ENCODE data around the gene ABL1.
A peak's percentile ranks its signal among the peaks of the same experiment; 100 is the strongest.
"Not testable (repeated sequence)": the region's sequence is repeated elsewhere in the genome, so short reads cannot be mapped to it uniquely, and the experiment has no call there.

ABL1 gene

GRCh38 chr9:130903194-130904069 lies 68.4 kb downstream of the ABL1 start:
- DNase-seq (ENCODE audit: low read depth) = no peak

- no peak for DNase-seq (ENCODE audit: low read depth)
These were observed 69.3 kb downstream of the ABL1 start for GRCh38 chr9:130904070-130905044.

- no peak for DNase-seq (ENCODE audit: low read depth)
These were observed 70.3 kb downstream of the ABL1 start for GRCh38 chr9:130905125-130905901.

- no peak for DNase-seq (ENCODE audit: low read depth)
These were observed 71.1 kb downstream of the ABL1 start for GRCh38 chr9:130905902-130906734.

- no peak for DNase-seq (ENCODE audit: low read depth)
These were observed 71.8 kb downstream of the ABL1 start for GRCh38 chr9:130906735-130907416.

- DNase-seq (ENCODE audit: low read depth) = no peak
These were observed 73.3 kb downstream of the ABL1 start for GRCh38 chr9:130908146-130908877.

- no peak for DNase-seq (ENCODE audit: low read depth)
These were observed 73.9 kb downstream of the ABL1 start for GRCh38 chr9:130908878-130909355.

GRCh38 chr9:130910041-130910440 lies 75.0 kb downstream of the ABL1 start:
- not testable (repeated sequence) for DNase-seq (ENCODE audit: low read depth)

- DNase-seq (ENCODE audit: low read depth) = not testable (repeated sequence)
These were observed 75.6 kb downstream of the ABL1 start for GRCh38 chr9:130910670-130911069.

GRCh38 chr9:130911254-130912049 lies 76.4 kb downstream of the ABL1 start:
- no peak for DNase-seq (ENCODE audit: low read depth)

- peak; percentile 72 for DNase-seq (ENCODE audit: low read depth)
These were observed 78.0 kb downstream of the ABL1 start for GRCh38 chr9:130912932-130913598.

- DNase-seq (ENCODE audit: low read depth) = no peak
These were observed 78.8 kb downstream of the ABL1 start for GRCh38 chr9:130913599-130914416.

- no peak for DNase-seq (ENCODE audit: low read depth)
These were observed 79.5 kb downstream of the ABL1 start for GRCh38 chr9:130914417-130915095.

GRCh38 chr9:130915096-130915447 lies 80.0 kb downstream of the ABL1 start:
- no peak for DNase-seq (ENCODE audit: low read depth)

GRCh38 chr9:130917168-130917960 lies 82.3 kb downstream of the ABL1 start:
- no peak for DNase-seq (ENCODE audit: low read depth)
